ENCODE data around the gene STT3A. TPM values are rescaled to one million over a fixed set of nuclear protein-coding genes. Genes with fewer than 3 reads are reported as not detected.

STT3A gene
- polyA plus RNA-seq, 3 donors = 27.4 to 75.3 (median 54.2) TPM

- Mint-ChIP-seq H3K27me3 (ENCODE audit: low read depth in 3 of 3) (no peaks in the 10 kb centered on the region), H3K9me3 (peaks cover 0 to 11% (median 6%) of the 10 kb centered on the region in 7 donors), H3K27ac (no peak overlapping the region), H3K36me3 (peaks cover 44 to 66% of the 10 kb centered on the region in 2 donors), H3K4me3 (no peak overlapping the region), H3K4me1 (no peaks in the 10 kb centered on the region)
- Histone ChIP-seq H3K4me2 (replicated peaks; ENCODE audit: extremely low read depth, low read length, poor library complexity, severe bottlenecking) (no peak overlapping the region), H4K20me1 (ENCODE audit: insufficient read depth, low read length) (no peaks in the 10 kb centered on the region), H3K4me1 (ENCODE audit: control insufficient read depth in 1 of 2, insufficient read depth in 2 of 2, low read length in 2 of 2) (no peaks in the 10 kb centered on the region), H3K27ac (ENCODE audit: low read depth in 1 of 2, low read length in 2 of 2) (no peak overlapping the region), H3K27me3 (ENCODE audit: control insufficient read depth in 2 of 2, insufficient read depth in 2 of 2, low read length in 2 of 2) (no peaks in the 10 kb centered on the region), H3K9me3 (replicated peaks in 1 of 2; ENCODE audit: control insufficient read depth in 1 of 2, insufficient read depth in 1 of 2, low read length in 2 of 2) (no peaks in the 10 kb centered on the region), H3K79me2 (ENCODE audit: insufficient read depth, low read length) (no peaks in the 10 kb centered on the region), H3K4me3 (replicated peaks in 1 of 3; ENCODE audit: low read depth in 2 of 3, low read length in 3 of 3) (no peak overlapping the region), H3K9ac (ENCODE audit: insufficient read depth, low read length, poor library complexity, severe bottlenecking) (no peak overlapping the region), H2AFZ (ENCODE audit: insufficient read depth, low read depth, low read length, poor library complexity, severe bottlenecking) (no peak overlapping the region), H3K36me3 (replicated peaks in 1 of 2; ENCODE audit: control insufficient read depth in 1 of 2, insufficient read depth in 2 of 2, low read length in 2 of 2) (peaks cover 10 to 35% of the 10 kb centered on the region in 2 donors)
- no peak for DNase-seq
- no peak for TF ChIP-seq CTCF (IDR thresholded peaks at IDR 0.05)
- intact Hi-C loops (cut with micrococcal nuclease) = no loop called here
- no CpG with 5 or more reads among the region's 2 CpGs for WGBS (ENCODE audit: insufficient coverage)
Observed at GRCh38 chr11:125667151-125667550, 74.5 kb downstream of the STT3A start.

- Histone ChIP-seq H3K4me3 (replicated peaks in 1 of 3; ENCODE audit: low read depth in 2 of 3, low read length in 3 of 3) (no peak overlapping the region), H3K27me3 (ENCODE audit: control insufficient read depth in 2 of 2, insufficient read depth in 2 of 2, low read length in 2 of 2) (no peaks in the 10 kb centered on the region), H3K27ac (ENCODE audit: low read depth in 1 of 2, low read length in 2 of 2) (no peak overlapping the region), H4K20me1 (ENCODE audit: insufficient read depth, low read length) (no peaks in the 10 kb centered on the region), H3K9ac (ENCODE audit: insufficient read depth, low read length, poor library complexity, severe bottlenecking) (no peak overlapping the region), H3K36me3 (replicated peaks in 1 of 2; ENCODE audit: control insufficient read depth in 1 of 2, insufficient read depth in 2 of 2, low read length in 2 of 2) (peaks cover 7 to 30% of the 10 kb centered on the region in 2 donors), H3K4me1 (ENCODE audit: control insufficient read depth in 1 of 2, insufficient read depth in 2 of 2, low read length in 2 of 2) (no peaks in the 10 kb centered on the region), H3K9me3 (replicated peaks in 1 of 2; ENCODE audit: control insufficient read depth in 1 of 2, insufficient read depth in 1 of 2, low read length in 2 of 2) (no peaks in the 10 kb centered on the region), H3K79me2 (ENCODE audit: insufficient read depth, low read length) (no peaks in the 10 kb centered on the region), H2AFZ (ENCODE audit: insufficient read depth, low read depth, low read length, poor library complexity, severe bottlenecking) (no peak overlapping the region), H3K4me2 (replicated peaks; ENCODE audit: extremely low read depth, low read length, poor library complexity, severe bottlenecking) (no peak overlapping the region)
- Mint-ChIP-seq H3K27me3 (ENCODE audit: low read depth in 3 of 3) (no peaks in the 10 kb centered on the region), H3K36me3 (peaks cover 30 to 43% of the 10 kb centered on the region in 2 donors), H3K27ac (no peak overlapping the region), H3K4me1 (no peaks in the 10 kb centered on the region), H3K9me3 (peaks cover 0 to 7% (median 2%) of the 10 kb centered on the region in 7 donors), H3K4me3 (no peak overlapping the region)
- intact Hi-C loops (cut with micrococcal nuclease) = no loop called here
- no peak for DNase-seq
- no CpG with 5 or more reads among the region's 1 CpG for WGBS (ENCODE audit: insufficient coverage)
- no peak for TF ChIP-seq CTCF (IDR thresholded peaks at IDR 0.05)
Observed at GRCh38 chr11:125670172-125670571, 77.5 kb downstream of the STT3A start.
